Type B pancreatic cell (in vitro differentiated cells): ENCODE data around the gene LRMDA. TPM values are rescaled to one million over a fixed set of nuclear protein-coding genes. Genes with fewer than 3 reads are reported as not detected.

Experiments used
- DNase-seq: peaks from one replicate; pipeline ENCODE4 v3.0.0; 2021; ENCODE audit warnings: mixed read lengths; ENCODE audit not compliant: unreplicated experiment; ENCODE audit errors: extremely low spot score
- H3K27ac Mint-ChIP-seq: 2 replicates; pipeline ENCODE4 v1.8.0; 2021; ENCODE audit warnings: mild to moderate bottlenecking, mixed read lengths
- H3K27me3 Mint-ChIP-seq: 2 replicates; pipeline ENCODE4 v1.8.0; 2021; ENCODE audit warnings: mixed read lengths
- H3K36me3 Mint-ChIP-seq: 2 replicates; pipeline ENCODE4 v1.8.0; 2021; ENCODE audit warnings: mixed read lengths
- H3K4me1 Mint-ChIP-seq: one replicate; pipeline ENCODE4 v1.8.0; 2021; ENCODE audit warnings: mixed read lengths; ENCODE audit not compliant: unreplicated experiment
- H3K4me3 Mint-ChIP-seq: 2 replicates; pipeline ENCODE4 v1.8.0; 2021; ENCODE audit warnings: mild to moderate bottlenecking, mixed read lengths
- H3K9me3 Mint-ChIP-seq: 2 replicates; pipeline ENCODE4 v1.8.0; 2021; ENCODE audit warnings: mixed read lengths
- CTCF ChIP-seq: fragments of 200-600 bp; sonication (generic); conservative IDR thresholded peaks from 2 replicates; pipeline ENCODE4 v1.5.0; 2021; ENCODE audit warnings: antibody characterized with exemption, mild to moderate bottlenecking
- total RNA-seq: library from RNA; stranded (reverse); gene quantifications from 2 replicates; pipeline ENCODE4 v1.2.1, GENCODE V29; 2021; ENCODE audit warnings: low replicate concordance

LRMDA gene
- total RNA-seq, 1 donor from 2014 or later = 2.0 TPM

DNA sequence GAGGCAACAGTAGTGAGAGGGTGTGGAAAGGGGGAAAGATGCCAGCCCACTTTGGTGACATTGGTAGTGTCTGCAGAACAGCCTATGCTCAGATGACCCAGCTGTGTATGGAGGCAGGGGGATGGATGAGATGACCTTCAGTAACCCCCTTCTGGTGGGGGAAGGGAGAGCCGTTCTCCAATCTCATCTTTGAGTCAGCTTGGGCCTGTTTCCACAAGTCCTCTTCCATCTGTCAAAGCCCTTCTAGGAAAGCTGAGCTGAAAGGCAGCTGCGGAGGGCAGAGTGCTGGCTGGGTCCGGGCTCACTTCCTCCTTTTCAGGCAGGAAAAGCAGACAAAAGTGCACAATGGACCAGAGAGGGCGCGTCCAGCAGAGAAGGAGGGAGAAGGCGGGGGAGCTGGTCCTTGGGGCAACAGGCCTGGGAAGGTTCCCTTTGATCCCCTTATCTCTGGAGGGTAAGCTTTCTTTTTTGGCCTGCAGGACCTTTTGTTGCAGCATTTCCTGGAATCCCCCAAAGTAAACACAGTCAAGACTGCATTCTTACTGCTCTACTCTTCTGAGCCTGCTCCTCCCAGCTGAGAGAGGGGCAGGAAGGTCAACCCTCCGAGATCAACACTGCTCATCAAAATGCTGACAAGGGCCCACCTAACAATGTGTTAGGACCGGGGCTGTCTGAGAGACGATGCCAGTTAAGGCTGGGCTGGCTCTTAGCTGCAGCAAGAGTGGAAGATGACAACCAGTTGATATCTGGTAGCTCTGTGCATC lies 1.2 kb upstream of the LRMDA start:
- Mint-ChIP-seq H3K4me3 (peak overlapping the region; percentile 77), H3K9me3 (no peaks in the 10 kb centered on the region), H3K36me3 (no peaks in the 10 kb centered on the region), H3K4me1 (peaks cover 32% of the 10 kb centered on the region), H3K27ac (peak overlapping the region; percentile 65), H3K27me3 (peaks cover 50% of the 10 kb centered on the region)
- DNase-seq = no peak
- no peak for TF ChIP-seq CTCF

DNA sequence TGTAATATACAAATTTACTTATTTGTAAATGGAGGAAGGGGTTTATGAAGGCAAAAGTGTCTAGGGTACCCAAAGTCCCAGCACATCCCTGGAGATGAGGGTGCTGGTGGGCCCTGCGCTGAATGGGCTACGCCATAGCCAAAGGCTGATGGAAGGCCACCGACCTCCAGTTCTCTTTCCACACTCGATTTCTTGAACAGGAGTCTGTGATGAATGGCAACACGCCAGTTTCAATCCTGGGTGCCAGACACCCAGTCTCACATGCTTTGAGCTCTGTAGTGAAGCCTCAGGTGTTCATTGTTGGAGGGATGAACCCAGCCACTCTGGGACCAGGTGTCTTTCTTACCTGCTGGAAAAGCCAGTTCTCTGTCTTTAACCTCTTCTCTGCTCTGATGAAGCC lies 752 bp downstream of the LRMDA start:
- no peaks in the 10 kb centered on the region for H3K9me3 Mint-ChIP-seq
- H3K4me3 Mint-ChIP-seq = peak overlapping the region; percentile 86
- H3K27ac Mint-ChIP-seq = peak overlapping the region; percentile 30
- H3K27me3 Mint-ChIP-seq = peaks cover 63% of the 10 kb centered on the region
- no peak for TF ChIP-seq CTCF
- H3K4me1 Mint-ChIP-seq = peaks cover 32% of the 10 kb centered on the region
- no peak for DNase-seq
- H3K36me3 Mint-ChIP-seq = no peaks in the 10 kb centered on the region

GRCh38 chr10:75432763-75433162 lies 1.3 kb downstream of the LRMDA start:
- Mint-ChIP-seq H3K27me3 (peaks cover 67% of the 10 kb centered on the region), H3K4me1 (peaks cover 30% of the 10 kb centered on the region), H3K36me3 (no peaks in the 10 kb centered on the region), H3K9me3 (no peaks in the 10 kb centered on the region), H3K27ac (no peak overlapping the region), H3K4me3 (no peak overlapping the region)
- DNase-seq = no peak
- TF ChIP-seq CTCF = no peak

- no peak for TF ChIP-seq CTCF
- Mint-ChIP-seq H3K27ac (no peak overlapping the region), H3K4me1 (peaks cover 27% of the 10 kb centered on the region), H3K4me3 (no peak overlapping the region), H3K36me3 (no peaks in the 10 kb centered on the region), H3K27me3 (peaks cover 72% of the 10 kb centered on the region), H3K9me3 (no peaks in the 10 kb centered on the region)
- DNase-seq = no peak
These were observed 1.8 kb downstream of the LRMDA start for GRCh38 chr10:75433216-75433615.

DNA sequence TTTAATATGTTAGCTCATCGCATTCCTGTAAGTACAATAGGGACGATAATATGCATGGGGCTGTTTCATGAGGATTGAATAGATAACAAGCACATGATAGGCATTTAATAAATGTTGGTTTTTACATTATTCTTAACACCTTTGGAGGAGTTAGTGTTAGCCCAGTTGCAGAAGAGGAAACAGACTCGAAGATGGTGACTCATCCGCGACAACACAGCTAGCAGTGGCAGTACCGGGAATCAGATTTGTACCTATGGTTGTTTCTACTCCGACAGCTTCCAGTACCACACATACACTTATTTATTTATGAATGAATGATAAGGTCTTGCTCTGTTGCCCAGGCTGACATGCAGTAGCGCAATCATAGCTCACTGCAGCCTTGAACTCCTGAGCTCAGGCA lies 2.9 kb downstream of the LRMDA start:
- H3K4me1 Mint-ChIP-seq = peaks cover 30% of the 10 kb centered on the region
- peaks cover 76% of the 10 kb centered on the region for H3K27me3 Mint-ChIP-seq

More for the DNA sequence above, 2.9 kb downstream of the LRMDA start:
- no peaks in the 10 kb centered on the region for H3K36me3 Mint-ChIP-seq
- H3K4me3 Mint-ChIP-seq = no peak overlapping the region
- no peak overlapping the region for H3K27ac Mint-ChIP-seq
- DNase-seq = no peak
- no peak for TF ChIP-seq CTCF
- H3K9me3 Mint-ChIP-seq = no peaks in the 10 kb centered on the region
